Jurkat, Clone E6-1 (cell line): ENCODE measurements around the gene ANKS1B.

Source experiments
- DNase-seq: peaks from one replicate; pipeline ENCODE4 v3.0.0-alpha.2; 2011; ENCODE audit warnings: low read depth, low spot score
- H3K4me3 ChIP-seq: 2 replicates; pipeline ENCODE4 v1.5.1; 2011; ENCODE audit warnings: mild to moderate bottlenecking, low read length, control low read depth, moderate library complexity

The ANKS1B gene

DNA sequence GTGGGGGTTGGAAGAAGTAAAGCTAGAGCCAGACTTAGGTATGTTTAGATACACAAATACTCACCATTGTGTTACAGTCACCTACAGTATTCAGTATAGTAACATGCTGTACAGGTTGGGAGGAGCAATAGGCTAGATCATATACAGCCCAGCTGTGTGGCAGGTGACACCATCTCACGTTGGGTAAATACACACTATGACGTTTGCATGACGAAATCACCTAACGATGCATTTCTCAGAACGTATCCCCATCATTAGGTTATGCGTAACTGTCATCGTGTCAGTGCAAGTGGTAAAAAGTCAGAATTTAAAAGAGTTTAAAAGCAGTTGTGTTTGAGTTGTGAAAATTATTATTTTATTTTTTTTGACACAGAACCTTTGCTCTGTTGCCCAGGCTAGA is 1172.5 kb downstream of the ANKS1B start:
- no peak overlapping the region for H3K4me3 ChIP-seq

DNA sequence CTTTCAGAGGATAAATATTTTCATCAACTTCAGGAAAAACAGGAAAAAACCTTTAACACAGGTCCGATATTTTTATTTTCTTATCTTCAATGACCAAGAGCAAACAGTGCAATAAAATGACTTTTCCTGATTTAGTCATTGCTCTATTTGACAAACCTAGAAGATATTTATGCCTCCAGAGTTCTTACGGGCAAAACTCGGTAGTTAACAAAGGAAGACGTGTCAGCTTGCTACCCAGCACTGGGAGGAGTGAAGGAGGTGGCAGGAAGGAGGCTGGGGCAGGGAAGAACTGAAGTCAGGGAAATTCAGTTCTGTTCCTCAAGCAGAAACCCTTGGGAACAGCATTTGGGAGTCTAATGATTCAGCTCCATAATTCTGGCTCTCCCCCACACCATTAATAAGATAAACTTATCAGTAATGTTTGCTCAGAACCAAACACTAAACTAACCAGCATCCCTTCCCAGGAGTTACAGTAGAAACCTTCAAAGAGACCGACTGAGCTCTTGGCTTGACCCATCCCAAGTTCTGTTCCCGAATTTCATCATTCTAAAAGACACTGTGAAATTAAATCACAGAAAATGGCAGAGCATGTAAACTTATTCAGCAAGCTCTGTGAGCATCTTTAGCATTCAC is 1176.4 kb downstream of the ANKS1B start:
- no peak for DNase-seq
- no peak overlapping the region for H3K4me3 ChIP-seq

More for the DNA sequence above, 1172.5 kb downstream of the ANKS1B start:
- DNase-seq = no peak

DNA sequence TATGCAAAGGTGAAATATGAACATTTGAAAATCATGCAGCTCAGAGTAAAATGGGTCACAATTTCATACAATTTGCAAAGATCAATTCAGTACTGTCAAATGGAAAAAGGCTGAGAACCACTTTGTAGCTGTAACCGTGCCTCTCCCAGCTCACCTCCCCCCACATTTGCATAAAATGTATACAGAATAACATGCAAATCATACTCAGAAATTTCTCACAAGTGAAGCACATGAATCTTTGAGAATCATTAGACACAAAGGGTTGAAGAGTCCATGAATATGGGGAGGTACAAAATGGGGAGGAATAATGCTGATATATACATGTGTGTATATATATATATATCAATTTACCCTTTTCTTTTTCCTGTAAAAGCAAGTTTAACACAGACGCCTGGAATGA is 1177.5 kb downstream of the ANKS1B start:
- no peak overlapping the region for H3K4me3 ChIP-seq
- DNase-seq = no peak

DNA sequence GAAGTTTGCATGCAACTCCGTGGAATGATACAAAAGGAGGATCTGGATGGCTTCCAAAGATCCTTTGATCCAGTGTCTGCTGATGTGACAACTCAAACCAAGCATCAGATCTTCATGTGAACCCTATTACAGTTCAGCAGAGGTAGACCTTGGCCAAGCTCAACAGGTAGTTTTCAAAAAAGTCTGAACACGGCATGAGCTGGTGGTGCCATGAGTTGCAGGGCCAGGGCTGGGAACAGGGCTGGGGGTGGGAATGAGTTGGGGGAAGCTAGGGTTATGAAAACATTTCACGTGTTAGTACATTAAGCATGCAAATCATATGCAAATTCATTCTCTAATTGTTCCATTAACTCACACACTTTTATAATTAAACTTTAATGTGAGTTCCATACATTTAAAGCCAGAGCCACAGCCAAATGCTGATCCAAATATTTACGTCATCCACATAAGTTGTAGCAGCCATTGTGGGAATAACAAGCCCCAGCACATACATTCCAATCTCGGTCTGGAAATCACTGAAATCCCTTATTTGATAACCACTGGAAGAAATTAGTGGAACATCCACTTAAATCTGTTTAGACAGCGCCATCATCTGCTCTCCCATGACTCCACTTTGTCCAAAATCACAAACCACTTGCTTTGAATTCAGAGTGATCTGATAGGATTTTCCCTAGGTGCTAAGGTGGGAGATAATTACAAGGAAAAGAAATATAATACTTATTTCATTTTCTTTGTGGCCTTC is 1181.1 kb downstream of the ANKS1B start:
- DNase-seq = no peak
- no peak overlapping the region for H3K4me3 ChIP-seq

DNA sequence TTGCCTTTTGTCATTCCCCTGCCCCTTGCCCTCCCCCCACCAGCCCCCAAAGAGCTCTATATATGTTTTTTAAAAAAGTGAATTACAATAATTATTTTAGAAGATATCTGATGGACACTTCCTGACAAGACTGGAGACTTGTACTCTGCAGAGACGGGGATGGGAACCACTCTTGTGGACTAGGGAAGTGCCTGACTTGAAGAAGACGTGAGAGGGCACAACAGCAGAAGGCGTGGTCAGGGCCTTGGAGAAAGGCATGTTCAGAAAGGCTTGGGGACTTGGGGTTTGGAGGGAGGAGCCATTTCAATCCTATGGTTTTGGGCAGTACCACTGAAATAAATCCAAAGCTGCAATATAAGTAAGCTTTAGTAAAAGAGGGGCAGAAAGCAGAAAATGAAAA is 1184.9 kb downstream of the ANKS1B start:
- DNase-seq = no peak
- H3K4me3 ChIP-seq = no peak overlapping the region

DNA sequence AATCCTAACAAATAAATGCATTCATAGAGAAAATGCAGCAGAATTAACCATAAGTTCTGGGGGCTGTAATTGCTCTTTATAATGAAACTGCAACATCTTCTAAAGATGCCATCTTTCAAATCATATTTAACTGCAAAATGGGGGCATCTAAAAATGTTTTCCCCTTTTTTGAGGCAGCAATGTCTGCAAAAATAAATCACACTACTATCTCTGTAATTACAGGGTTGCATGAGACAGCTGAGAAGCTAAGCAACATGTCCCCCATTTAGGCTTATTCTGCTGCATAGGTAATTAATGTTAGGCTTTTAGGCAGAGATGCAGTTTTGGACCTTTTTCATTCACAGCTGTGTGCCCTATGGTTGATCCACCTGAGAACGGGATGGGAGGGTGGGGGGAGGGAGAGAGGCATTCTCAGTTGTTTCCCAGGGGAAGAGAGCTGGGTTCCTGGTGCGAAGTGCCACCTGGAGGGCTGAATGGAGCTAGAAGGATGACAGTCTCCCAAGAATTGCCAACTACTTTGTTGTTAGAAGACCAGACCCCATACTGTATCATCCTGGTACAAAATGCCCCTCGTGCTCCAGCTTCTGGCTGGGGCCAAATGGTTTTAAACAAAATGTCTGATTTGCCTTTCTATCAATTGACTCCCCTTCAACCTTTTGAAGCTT is 1185.5 kb downstream of the ANKS1B start:
- no peak for DNase-seq
- H3K4me3 ChIP-seq = no peak overlapping the region

DNA sequence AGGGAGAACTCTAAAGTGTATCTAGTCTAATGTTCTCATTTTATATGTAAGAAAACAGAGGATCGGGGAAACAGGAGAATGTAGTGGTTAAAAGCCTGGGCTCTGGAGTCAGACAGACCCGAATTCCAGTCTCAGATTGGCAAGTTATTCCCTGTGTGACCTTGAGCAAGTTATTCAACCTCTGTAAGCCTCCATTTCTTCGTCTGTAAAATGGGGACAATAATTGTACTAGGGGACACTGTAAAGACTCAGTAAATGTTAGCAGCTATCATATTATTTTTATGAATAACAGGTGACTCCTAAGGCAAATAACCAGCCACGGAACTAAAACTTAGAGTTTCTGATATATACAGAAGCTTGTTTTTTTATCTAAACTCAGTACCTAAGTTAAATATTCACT is 1187.5 kb downstream of the ANKS1B start:
- DNase-seq = no peak
- H3K4me3 ChIP-seq = no peak overlapping the region

DNA sequence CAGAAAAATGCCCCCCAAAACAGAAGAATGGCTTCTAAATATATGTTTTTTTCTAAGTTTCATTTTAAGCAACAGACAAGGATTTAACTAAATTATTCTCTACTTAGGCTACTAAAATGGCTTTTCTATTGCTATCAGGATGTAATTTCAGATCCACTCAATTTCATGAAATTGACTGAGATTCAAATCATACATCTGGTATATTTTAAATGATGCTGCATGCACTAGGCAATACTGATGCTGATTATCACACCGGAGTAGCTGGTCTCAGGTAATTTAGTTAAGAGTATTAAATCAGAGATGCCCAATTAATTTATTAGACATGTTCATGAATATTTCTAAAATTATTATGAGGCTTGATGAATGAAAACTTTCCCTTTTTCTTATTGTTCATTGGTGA is 1188.0 kb downstream of the ANKS1B start:
- no peak for DNase-seq
- H3K4me3 ChIP-seq = no peak overlapping the region

DNA sequence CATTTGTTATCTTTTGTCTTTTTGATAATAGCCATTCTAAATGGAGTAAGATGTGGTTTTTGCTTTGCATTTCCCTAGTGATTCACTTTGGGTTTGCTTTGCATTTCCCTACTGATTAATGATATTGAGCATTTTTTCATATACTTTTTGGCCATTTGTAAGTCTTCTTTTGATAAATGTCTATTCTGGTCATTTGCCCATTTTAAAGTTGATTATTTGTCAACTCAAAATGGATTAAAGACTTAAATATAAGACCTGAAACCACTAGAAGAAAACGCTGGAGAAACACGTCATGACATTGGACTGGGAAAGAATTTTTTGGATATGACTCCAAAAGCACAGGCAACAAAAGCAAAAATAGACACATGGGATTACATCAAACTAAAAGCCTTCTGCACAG is 1191.6 kb downstream of the ANKS1B start:
- DNase-seq = no peak

DNA sequence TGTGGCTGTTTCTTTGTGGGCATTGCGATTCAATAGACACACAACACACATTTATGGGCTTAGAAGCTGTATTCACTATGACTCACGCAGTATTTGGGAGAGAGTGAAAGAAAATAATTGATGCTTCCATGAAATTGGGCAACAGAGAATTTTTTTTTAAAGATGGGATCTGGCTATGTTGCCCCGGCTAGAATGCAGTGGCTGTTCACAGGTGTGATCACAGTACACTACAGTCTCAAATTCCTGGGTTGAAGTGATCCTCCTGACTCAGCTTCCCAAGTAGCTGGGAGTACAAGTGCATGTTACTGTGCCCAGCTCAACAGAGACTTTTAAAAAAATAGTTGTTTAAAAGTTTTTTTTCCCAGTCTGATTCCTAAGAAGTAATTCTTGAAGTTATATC is 1193.3 kb downstream of the ANKS1B start:
- DNase-seq = no peak
- H3K4me3 ChIP-seq = no peak overlapping the region

More for the DNA sequence above, 1191.6 kb downstream of the ANKS1B start:
- H3K4me3 ChIP-seq = no peak overlapping the region

DNA sequence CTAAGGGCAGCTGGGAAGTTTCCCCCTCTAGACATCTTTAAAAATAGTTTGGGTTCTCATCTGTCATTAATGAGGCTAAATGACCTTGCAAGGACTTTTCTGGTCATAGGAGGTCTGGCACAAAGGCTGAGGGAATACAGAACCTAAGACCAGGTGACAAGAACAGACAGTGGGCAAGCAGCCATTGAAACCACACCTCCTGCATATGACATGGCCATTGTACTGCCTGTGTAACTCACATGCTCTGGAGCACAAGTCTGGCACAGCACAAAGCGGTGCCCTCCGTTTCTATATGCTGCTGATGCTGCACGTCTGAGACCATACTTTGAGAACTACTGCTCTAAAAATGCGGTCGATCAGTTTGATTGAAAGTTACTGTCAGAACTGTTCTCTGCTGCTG is 1196.3 kb downstream of the ANKS1B start:
- no peak for DNase-seq

DNA sequence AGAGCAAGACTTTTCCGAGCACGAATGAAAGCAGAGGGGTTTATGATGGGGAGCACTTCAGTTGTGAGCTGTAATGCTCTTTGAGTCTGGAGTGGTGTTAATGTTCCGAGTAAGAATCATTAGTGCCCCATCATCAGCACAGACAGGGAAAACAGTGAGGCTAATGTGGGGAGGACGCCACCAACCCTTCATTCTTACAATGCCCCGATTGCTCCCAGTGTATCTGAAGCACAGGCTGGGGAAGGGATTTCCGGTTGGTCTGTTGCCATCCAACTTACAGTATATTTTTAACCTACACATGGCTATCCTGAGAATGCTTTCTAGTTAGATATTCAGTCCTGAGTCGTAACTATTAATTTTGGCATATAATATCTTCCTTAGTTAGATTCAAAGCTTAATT is 1198.1 kb downstream of the ANKS1B start:
- DNase-seq = no peak
- H3K4me3 ChIP-seq = no peak overlapping the region

More for the DNA sequence above, 1196.3 kb downstream of the ANKS1B start:
- H3K4me3 ChIP-seq = no peak overlapping the region

DNA sequence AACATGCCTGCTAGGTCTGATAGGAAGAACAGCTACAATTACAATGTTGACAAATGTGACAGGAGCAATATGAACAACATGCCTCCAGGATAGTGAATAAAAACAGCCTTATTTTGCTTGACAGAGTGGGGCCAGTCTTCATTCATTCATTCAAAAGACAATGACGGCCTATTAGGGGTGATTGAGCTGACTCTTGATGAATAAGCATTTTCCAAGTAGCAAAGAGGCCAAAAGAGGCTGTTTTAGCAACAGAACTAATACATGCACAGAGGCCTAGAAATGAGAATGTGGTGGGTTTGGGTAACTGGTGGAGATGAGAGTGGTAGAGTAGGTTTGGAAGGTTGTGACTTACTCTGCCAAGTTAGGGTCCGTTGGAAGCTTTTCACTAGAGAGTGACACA is 1201.3 kb downstream of the ANKS1B start:
- no peak for DNase-seq

DNA sequence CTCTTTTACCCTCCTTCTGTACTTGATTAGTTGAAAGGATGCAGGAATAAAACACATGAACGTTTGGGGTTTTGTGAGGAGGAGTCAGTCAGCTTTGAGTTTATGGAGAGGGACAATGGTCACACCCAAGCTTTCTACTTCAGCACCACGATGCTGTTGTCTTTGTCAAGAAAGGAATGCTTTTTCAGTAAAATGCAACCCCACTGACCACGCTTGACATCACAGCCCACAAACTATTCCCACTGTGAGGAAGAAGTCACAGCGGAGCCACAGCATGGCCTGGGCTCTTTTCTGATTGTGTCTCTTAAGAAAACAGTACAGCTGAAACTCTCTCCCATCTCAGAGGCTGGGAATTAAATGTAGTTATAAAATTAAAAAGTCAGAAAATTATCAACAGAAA is 1204.5 kb downstream of the ANKS1B start:
- DNase-seq = no peak
- H3K4me3 ChIP-seq = no peak overlapping the region

More for the DNA sequence above, 1201.3 kb downstream of the ANKS1B start:
- H3K4me3 ChIP-seq = no peak overlapping the region

DNA sequence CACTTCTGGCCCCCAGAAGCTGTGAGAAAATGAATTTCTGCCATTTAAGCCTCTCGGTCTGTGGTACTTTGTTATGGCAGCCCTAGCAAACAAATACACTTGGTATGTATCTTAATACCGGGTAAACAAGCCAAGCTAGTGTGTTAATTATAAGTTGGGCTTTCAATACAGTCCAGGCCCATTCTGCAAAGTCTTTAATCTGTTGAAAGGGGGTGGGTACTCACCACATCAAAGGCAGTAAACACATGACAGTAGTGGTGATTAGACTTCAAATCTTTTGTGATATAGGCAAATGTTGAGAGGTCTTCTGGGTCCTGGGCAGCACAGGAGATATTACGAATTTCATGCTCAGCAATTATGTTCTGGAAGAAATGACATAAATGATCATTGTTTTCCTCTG is 1211.9 kb downstream of the ANKS1B start:
- no peak overlapping the region for H3K4me3 ChIP-seq
- no peak for DNase-seq

DNA sequence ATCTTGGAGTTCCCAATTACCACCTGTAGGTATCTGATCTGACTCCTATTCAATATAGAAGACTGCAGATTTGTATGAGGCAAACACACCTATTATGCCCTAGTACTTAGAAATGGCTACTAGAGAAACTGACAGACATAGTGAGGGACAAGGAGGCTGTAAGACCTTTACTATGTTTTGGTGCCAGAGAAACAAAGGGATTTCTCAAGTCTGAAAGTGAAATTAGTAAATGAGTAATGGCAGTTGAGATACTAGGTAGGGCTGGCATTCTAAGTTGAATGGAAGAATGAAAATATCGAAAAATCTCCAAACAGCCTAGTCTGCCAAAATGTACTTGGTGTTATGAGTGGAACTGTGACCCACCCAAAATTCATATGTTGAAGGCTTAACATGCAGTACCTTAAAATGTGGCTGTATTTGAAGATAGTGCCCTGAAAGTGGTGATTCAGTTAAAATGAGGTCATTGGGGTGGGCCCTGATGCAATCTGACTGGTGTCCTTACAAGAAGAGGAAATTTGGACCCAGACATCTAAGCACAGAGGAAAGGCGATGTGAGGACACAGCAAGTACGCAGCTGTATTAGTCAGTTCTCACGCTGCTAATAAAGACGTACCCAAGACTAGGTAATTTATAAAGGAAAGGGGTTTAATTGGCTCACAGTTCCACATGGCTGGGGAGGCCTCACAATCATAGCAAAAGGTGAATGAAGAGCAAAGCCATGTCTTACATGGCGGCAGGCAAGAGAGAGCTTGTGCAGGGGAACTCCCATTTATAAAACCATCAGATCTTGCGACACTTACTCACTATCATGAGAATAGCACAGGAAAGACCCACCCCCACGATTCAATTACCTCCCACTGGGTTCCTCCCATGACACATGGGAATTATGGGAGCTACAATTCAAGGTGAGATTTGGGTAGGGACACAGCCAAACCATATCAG is 1212.7 kb downstream of the ANKS1B start:
- no peak for DNase-seq
- no peak overlapping the region for H3K4me3 ChIP-seq

DNA sequence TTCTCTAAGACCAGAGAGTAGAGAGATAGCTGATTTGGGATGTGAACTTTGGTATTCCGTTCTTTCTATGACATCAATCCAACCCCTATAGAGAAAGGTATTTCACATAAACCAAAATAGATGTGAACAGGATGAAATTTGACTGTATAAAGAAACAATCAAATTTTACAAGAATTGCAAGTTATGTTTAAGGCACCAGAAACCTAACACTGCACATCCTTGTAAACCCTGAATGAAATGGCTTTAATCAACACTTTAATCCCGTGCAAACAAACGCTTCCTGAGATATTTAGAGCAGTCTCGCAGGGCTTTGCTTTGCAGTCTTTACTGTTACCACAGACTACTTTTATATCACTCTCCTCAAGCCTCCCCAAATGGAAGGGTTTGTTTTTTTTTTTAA is 1214.5 kb downstream of the ANKS1B start:
- H3K4me3 ChIP-seq = no peak overlapping the region
- DNase-seq = no peak

DNA sequence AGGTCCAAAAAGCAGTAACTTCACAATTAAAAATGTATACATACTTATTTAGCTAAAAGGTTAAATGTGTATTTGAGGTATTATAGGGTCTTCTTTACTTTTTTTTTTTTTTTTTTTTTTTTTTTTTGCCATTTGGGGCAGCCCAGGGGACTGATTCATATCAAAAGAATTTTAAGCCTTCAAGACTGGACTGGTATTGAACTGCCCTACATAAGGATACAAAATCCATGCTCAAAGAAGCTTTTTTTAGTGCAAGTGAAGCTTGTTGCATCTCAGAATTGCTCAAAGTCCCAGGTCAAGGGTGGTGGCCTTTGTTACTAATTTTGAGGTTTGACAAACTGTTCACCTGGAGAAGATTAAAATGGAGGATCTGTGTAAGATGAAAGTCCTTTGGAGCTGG is 1215.7 kb downstream of the ANKS1B start:
- no peak overlapping the region for H3K4me3 ChIP-seq
- no peak for DNase-seq

DNA sequence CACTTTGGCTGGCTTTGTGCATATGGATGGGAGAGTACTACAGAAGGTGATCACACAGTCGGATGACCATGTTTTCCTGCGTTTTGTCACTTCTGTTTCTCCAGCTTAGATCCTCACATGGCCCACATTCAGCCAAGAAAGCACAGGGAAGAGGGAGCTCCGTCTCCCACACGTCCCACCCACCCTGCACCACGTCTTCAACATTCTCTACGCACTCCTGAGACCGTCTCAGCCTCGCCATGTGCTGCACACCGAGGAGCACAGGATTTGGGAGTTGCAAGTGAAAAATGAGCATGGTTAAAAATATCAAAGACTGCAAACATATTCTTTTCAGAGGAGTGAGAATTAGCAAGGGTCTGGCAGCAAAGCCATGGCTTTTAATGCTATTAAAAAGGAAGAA is 1217.5 kb downstream of the ANKS1B start:
- DNase-seq = no peak
- H3K4me3 ChIP-seq = no peak overlapping the region
